Esophagus muscularis mucosa (tissue), 4 donors: ENCODE data around the gene SEPSECS. TPM values are rescaled to one million over a fixed set of nuclear protein-coding genes. Genes with fewer than 3 reads are reported as not detected.
A peak's percentile ranks its signal among the peaks of the same experiment; 100 is the strongest.

Experiments
- DNase-seq: peaks from one replicate; pipeline ENCODE4 v3.0.0-alpha.2; 2017; ENCODE audit errors: extremely low spot score
- H3K27ac ChIP-seq, 4 donors: fragments of 200-600 bp; sonication (generic); replicated peaks in 1 of 4; 1 replicate in 3 of 4; 2 replicates in 1 of 4; pipeline ENCODE4 v1.5.1; 2016 to 2019; ENCODE audit warnings: mild to moderate bottlenecking in 1 of 4
- H3K27me3 ChIP-seq, 4 donors: fragments of 200-600 bp; sonication (generic); one replicate each; pipeline versions ENCODE4 v1.5.1 to v1.6.0; 2016 to 2019
- H3K36me3 ChIP-seq, 4 donors: fragments of 200-600 bp; sonication (generic); one replicate each; pipeline ENCODE4 v1.5.1; 2016 to 2019
- H3K4me1 ChIP-seq, 4 donors: fragments of 200-600 bp; sonication (generic); one replicate each; pipeline ENCODE4 v1.5.1; 2016 to 2019
- H3K4me3 ChIP-seq, 4 donors: fragments of 200-600 bp; sonication (generic); 1 replicate in 2 of 4; 2 replicates in 2 of 4; pipeline ENCODE4 v1.5.1; 2016 to 2019; ENCODE audit warnings: mild to moderate bottlenecking in 4 of 4, moderate library complexity in 1 of 4
- H3K9me3 ChIP-seq, 4 donors: fragments of 200-600 bp; sonication (generic); 1 replicate in 3 of 4; 2 replicates in 1 of 4; pipeline ENCODE4 v1.5.1; 2016 to 2019
- CTCF ChIP-seq, 3 experiments: fragments of 200-600 bp in 2 of 3; fragments of 450-650 bp in 1 of 3; sonication (generic) in 2 of 3; IDR thresholded peaks; one replicate each; pipeline ENCODE4 v1.5.1; 2017 to 2019; ENCODE audit warnings: antibody characterized with exemption in 3 of 3, mild to moderate bottlenecking in 2 of 3, moderate library complexity in 1 of 3
- EP300 ChIP-seq: sonication (generic); formaldehyde crosslinking; IDR thresholded peaks from one replicate; pipeline ENCODE4 v1.6.1; 2017; ENCODE audit warnings: antibody characterized with exemption
- POLR2A ChIP-seq: fragments of 450-650 bp; IDR thresholded peaks from one replicate; pipeline ENCODE4 v1.6.1; 2017; ENCODE audit warnings: antibody characterized with exemption, moderate library complexity, mild to moderate bottlenecking, low read depth
- POLR2AphosphoS5 ChIP-seq, 2 donors: sonication (generic); formaldehyde crosslinking; IDR thresholded peaks; one replicate each; pipeline ENCODE4 v1.6.1; 2017; ENCODE audit warnings: antibody characterized with exemption in 2 of 2
- WGBS: methylation state at CpG from one replicate; pipeline ENCODE4 v1.1.5; 2018; 5-methylcytosine and 5-hydroxymethylcytosine counted together
- intact Hi-C: fragments of 100-400 bp; cut with DNase I; formaldehyde crosslinking; loops from one replicate; pipeline ENCODE4 v1.15.1; 2023
- total RNA-seq, 4 donors: library from RNA; depleted of rRNA; stranded (reverse); fragments of >200 nt; gene quantifications; one replicate each; pipeline versions ENCODE4 v1.1.0 to v1.2.1, GENCODE V29; 2016

The SEPSECS gene
- 1 to 10 TPM; 3.8 to 6.2 (median 4.0) TPM for total RNA-seq

GRCh38 chr4:25159837-25160713 lies at the start of gene SEPSECS:
SEPSECS (minus strand) TSS chr4:25160449; CDS start chr4:25160369, 80 bp downstream.
- peak within 1 kb of the TSS; percentile 82 to 92 (median 87) for H3K4me3 ChIP-seq
- TF ChIP-seq EP300 (no peak), CTCF (IDR thresholded peaks at IDR 0.05) (no peak), POLR2AphosphoS5 (IDR thresholded peaks at IDR 0.05) (peak; percentile 97 to 98), POLR2A (no peak)
- peaks cover 0 to 11% (median 3%) of the 10 kb centered on the region in 4 donors for H3K36me3 ChIP-seq
- peaks cover 14 to 24% (median 22%) of the 10 kb centered on the region in 4 donors for H3K4me1 ChIP-seq
- peak within 1 kb of the TSS; percentile 96 to 97 (median 97) for H3K27ac ChIP-seq
- H3K9me3 ChIP-seq = no peaks in the 10 kb centered on the region
- DNase-seq = peak; percentile 99
- H3K27me3 ChIP-seq = no peaks in the 10 kb centered on the region
- intact Hi-C loops = loop anchor here (5.0 to 10.0 kb wide), 3 partner anchors 72 to 365 kb away; partner anchors contain the start of genes PI4K2B, SOD3 and ZCCHC4
- 1% methylated on average over 50 of the region's 66 CpGs for WGBS

- Histone ChIP-seq H3K9me3 (peaks cover 0 to 20% (median 9%) of the 10 kb centered on the region in 4 donors), H3K27ac (no peak overlapping the region), H3K36me3 (no peaks in the 10 kb centered on the region), H3K4me3 (no peak overlapping the region), H3K4me1 (no peaks in the 10 kb centered on the region), H3K27me3 (no peaks in the 10 kb centered on the region)
- WGBS = 95% methylated on average over 1 of the region's 1 CpG
- intact Hi-C loops = no loop called here
- TF ChIP-seq EP300 = no peak
- TF ChIP-seq CTCF (IDR thresholded peaks at IDR 0.05) = no peak
- TF ChIP-seq POLR2A = no peak
- TF ChIP-seq POLR2AphosphoS5 (IDR thresholded peaks at IDR 0.05) = no peak
- DNase-seq = no peak
Measured at GRCh38 chr4:25209702-25210101, 49.5 kb upstream of the SEPSECS start.

GRCh38 chr4:25207997-25208396 lies 47.7 kb upstream of the SEPSECS start:
- Histone ChIP-seq H3K4me1 (no peaks in the 10 kb centered on the region), H3K36me3 (no peaks in the 10 kb centered on the region), H3K27ac (no peak overlapping the region), H3K27me3 (no peaks in the 10 kb centered on the region), H3K4me3 (no peak overlapping the region), H3K9me3 (peaks cover 0 to 13% (median 6%) of the 10 kb centered on the region in 4 donors)
- intact Hi-C loops = no loop called here
- DNase-seq = no peak
- 100% methylated on average over 1 of the region's 1 CpG for WGBS
- TF ChIP-seq POLR2AphosphoS5 (IDR thresholded peaks at IDR 0.05) (no peak), EP300 (no peak), POLR2A (no peak), CTCF (IDR thresholded peaks at IDR 0.05) (no peak)

GRCh38 chr4:25198713-25199112 lies 38.5 kb upstream of the SEPSECS start:
- Histone ChIP-seq H3K27ac (no peak overlapping the region), H3K9me3 (no peaks in the 10 kb centered on the region), H3K27me3 (no peaks in the 10 kb centered on the region), H3K4me3 (no peak overlapping the region), H3K36me3 (peaks cover 0 to 6% (median 0%) of the 10 kb centered on the region in 4 donors), H3K4me1 (no peaks in the 10 kb centered on the region)
- no peak for DNase-seq
- no peak for TF ChIP-seq CTCF (IDR thresholded peaks at IDR 0.05)
- intact Hi-C loops = no loop called here
- 97% methylated on average over 2 of the region's 2 CpGs for WGBS
